HG03460 (cell line): ENCODE measurements around the gene DTD2.
A peak's percentile ranks its signal among the peaks of the same experiment; 100 is the strongest.
"Not testable (repeated sequence)": the region's sequence is repeated elsewhere in the genome, so short reads cannot be mapped to it uniquely, and the experiment has no call there.

Experiments
- ATAC-seq: cut with Tn5 transposase; IDR thresholded peaks from one replicate; pipeline ENCODE4 v1.9.1; 2021; ENCODE audit not compliant: unreplicated experiment

The DTD2 gene

DNA sequence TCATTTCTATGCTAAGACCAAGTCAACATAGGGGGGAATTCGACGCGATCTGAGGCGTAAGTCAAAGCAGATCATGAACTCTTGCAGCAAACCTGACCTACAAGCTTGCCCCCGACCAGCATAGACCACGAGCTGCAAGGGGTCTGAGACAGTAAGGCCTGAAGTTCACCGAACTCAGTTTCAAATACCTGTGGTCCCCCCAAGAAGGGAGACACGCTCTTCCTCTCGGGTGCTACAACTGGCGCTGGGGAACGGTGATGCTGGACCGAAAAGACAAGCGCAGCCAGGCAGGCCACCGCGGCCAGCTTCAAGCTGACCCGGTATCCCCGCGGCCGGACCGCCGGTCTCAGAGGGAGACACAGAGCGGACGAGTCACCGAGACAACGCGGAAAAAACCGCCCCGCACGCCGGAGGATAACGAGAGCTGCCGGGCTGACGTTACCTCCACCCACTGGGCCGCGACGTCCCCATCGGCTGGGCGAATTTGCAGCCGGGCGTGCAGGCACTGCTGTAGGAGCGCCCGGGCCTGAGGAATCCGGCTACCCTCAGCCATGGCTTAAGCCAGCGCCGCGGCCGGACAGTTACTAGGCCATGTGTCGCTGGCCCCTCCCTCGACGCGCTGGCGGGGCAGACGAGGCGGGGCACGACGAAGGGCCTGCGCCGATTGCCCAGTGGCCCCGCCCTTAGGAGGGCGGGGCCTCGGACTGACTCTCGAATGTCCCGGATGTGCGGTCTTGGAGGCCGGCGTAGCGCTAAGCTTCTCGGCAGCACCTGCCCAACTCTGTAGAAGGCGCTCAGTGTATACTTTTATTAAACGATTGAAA, at the start of gene DTD2:
TSS of gene DTD2 (minus strand) at position 666 of the 824 bp plus-strand sequence. CDS start at position 553, 113 bp downstream.
- peak; percentile 99 for ATAC-seq

DNA sequence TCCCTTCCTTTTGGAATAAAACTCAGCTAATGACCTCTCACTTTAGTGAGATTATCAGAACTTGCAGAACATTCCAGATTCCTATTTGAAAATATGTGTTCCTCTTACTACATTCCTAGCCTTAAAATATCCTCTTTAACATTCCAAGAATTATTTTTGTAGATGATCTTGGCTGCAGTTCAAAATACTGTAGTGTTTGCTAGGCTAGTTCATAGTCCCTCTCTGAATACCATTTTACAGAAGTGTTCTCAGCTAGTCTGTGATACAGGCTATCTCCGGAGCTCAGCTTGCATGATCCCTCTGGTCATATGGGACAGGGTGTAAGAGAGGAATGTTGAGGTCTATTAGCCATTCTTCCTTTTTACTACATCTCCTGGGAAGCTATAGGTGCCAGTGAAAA, 48.1 kb upstream of the DTD2 start:
- ATAC-seq = no peak

DNA sequence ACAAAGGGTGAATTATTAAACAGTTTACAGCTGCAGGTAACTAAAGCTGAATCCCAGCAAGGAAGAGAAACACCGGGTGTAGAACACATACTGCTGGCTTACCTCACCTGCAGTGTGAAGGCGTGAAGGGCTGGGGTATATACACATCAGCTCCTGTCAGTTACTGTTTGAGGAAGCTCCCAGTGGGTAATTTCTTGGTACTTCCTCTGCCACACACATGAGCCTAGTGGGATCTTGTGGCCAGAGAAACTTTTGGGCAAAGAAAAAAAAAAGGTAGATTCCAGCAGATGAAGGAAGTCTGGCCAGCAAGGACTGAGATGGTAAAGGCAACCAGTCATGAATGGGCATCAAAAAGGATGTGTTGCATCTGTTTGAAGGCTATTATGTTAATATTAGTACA, 44.6 kb upstream of the DTD2 start:
- no peak for ATAC-seq

DNA sequence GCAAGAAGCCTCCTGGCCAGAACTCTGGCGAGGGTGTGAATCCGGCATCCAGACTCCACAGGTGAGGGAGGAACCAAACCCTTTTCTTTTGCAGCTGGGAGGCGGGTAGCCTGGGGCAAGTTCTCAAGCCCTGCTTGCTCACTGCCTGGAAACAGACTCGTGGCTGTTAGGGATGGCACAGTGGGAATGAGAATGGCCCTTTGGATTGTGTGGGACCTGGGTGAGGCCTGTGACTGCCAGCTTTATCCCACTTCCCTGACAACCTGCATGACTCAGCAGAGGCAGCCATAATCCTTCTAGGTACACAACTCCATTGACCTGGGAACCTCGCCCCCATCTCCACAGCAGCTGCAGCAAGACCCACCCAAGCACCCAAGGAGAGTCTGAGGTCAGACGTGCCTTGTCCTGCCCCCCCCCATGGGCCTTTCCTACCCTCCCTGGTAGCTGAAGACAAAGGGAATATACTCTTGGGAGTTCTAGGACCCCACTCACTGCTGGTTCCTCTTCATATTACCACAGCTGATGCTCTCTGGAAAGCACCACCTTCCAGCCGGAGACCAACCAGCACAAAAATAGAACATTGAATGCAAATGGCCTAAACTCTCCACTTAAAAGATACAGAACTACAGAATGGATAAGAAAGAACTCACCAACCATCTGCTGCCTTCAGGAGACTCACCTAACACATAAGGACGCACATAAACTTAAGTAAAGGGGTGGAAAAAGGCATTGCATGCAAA, 35.6 kb upstream of the DTD2 start:
- no peak for ATAC-seq

DNA sequence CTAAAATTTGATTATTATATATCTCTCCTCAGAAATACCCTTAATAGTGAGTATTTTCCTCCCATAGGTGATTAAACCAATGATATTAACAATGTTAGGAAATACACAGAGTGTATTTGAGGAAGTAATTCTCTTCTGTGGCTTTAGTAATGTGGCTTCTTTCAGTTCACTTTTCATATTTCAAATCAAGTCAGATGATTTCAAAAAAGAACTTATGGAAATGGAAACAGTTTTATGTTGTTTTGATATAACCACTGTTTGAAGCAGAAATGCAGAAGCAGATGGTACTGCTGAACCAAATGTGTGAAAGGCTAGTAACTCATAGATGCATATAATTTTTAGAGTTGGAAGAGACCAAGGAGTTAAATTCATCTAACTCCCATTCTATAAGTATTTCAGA, 32.4 kb upstream of the DTD2 start:
- ATAC-seq = peak; percentile 70

DNA sequence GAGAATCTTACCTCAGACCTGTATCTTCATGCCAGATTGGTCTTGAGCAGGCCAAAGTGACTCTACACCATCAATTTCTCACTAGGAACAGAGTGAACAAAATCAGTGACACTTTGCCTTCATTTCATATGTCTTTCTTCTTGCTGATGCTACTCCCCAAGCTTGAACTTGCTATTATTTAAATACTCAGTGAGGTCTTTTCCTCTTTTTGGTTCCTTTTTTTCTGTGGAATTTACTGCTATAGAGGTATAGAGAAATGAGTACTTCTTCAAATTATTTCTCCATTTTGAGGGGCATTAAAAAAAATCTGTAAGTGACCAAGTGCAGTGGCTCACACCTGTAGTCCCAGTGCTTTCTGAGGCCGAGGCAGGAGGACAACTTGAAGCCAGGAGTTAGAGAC, 30.6 kb upstream of the DTD2 start, which contains the start of gene GPR33:
TSS of gene GPR33 (minus strand) at position 154 of the 400 bp plus-strand sequence. CDS start 4,074 bp downstream, outside the sequence.
- no peak for ATAC-seq

DNA sequence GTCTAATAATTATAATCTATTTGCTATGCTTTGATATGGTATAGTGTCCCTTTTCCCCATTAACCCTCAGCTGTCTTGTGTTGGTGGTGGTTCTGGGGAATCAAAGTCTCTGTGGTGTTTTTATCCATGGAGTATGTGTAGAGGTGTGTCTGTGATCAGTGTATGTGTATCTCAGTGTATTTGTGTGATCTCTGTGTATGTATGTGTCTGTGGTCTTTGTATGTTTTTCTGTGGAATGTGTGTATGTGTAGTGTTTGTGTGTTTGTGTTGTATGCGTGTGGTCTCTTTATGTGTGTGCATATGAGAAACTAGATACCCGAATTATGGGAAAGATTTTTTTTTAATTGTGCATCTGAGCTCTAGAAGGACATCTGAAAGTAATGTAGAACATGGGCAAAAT, 29.5 kb upstream of the DTD2 start:
- ATAC-seq = no peak

DNA sequence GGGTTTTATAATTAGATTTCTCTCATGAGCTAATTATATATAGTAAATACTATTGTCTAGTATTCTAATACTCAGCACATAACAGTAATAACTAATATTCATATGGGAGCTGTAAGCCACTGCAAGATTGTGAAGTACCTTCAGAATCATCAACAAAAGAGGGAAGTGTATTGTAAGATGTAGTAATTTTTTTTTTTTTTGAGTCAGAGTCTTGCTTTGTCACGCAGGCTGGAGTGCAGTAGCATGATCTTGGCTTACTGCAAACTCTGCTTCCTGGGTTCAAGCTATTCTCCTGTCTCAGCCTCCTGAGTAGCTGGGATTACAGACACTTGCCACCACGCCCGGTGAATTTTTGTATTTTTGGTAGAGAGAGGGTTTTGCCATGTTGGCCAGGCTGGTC, 27.4 kb upstream of the DTD2 start:
- no peak for ATAC-seq

DNA sequence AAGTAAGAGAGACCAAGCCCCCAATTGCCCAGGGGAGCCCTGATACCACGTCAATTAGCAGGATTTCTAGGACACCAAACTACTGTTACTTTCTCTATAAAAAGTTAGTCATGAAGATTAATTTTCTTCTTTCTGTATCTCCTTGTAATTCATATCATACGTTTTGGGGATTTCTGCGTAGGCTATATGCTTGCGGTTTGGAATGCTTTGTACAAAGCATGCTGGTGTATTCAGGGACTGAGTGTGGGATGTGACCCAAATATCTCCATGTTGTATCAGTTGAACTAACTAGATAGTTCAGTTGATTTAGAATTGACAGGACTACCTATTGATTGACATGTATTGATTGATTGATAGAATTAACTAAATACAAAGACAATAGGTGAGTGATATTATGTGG, 22.9 kb upstream of the DTD2 start:
- ATAC-seq = no peak

DNA sequence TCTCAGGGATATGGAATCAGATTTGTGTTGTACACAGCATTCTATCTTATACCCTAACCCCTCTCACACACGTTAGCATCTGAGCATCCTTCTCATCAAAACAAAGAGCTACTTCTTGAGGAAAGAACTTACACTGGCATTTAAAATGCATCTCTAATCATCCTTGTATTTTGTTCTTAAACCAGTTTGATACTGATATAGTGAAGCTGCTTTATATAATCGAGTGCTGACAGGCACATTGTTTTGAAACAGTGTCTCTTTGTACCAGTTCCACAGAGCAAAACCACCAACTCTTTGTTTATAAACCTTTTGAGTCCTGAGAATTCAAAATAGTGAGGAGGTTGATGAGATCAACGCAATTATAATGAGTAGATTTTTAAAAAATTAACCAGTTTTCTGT, 21.7 kb upstream of the DTD2 start:
- ATAC-seq = no peak

DNA sequence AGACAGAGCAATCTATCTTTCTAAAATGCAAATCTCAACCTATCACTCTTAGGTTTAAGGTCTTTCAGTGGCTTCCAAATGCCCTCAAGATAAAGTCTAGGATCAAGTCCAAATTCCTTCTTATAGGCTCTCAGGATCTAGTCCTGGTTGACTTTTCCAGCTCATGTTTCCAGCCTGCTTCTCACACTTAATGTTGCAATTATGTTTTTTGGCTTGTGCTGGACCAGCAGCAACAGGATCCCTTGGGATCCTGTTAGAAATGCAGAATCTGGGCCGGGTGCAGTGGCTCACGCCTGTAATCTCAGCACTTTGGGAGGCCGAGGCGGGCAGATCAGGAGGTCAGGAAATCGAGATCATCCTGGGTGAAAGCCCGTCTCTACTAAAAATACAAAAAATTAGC, 19.9 kb upstream of the DTD2 start:
- no peak for ATAC-seq

DNA sequence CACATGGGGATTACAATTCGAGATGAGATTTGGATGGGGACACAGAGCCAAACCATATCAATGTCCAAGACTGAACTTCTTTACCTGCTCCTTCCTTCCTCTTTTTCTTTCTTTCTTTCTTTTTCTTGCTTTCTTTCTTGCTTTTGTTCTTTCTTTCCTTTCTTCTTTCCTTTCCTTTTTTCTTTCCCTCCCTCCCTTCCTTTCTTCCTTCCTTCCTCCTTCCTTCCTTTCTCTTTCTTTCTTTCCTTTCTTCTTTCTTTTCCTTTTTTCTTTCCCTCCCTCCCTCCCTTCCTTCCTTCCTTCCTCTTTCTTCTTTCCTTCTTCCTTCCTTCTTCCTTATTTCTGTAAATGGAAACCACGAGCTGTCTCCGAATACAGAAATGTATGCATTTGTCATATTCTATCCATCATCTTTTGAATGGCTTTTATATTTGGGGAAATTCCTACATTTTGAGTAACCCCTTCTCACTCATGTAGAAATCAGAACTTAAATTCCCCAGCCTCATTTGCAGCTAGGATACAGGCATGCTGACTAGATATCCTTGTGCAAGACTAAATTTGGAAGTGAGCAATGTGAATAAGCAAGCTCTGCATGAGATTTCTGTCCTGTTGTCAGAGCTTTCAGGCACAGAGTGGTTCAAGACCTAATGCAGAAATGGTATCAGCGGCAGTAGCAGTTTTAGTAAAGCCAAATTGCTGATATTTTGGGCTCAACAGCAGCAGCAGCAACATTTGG, 19.0 kb upstream of the DTD2 start:
- ATAC-seq = no peak

DNA sequence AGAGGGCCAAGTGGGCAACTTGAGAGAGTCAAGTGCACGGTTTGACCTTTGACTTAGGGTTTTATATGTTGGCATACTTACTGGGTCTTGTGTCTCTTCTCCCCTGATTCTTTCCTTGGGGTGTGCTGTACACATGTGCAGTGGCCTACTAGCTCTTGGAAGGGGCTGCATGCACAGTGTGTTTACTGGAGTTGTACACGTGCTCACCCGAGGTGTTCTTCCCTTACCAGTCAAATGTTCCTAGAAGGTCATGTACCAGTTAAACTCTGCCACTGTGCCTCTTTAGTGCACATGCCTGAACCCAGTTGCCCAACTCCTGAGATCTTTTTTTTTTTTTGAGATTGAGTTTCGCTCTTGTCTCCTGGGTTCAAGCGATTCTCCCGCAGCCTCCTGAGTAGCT, 9.2 kb upstream of the DTD2 start:
- no peak for ATAC-seq

DNA sequence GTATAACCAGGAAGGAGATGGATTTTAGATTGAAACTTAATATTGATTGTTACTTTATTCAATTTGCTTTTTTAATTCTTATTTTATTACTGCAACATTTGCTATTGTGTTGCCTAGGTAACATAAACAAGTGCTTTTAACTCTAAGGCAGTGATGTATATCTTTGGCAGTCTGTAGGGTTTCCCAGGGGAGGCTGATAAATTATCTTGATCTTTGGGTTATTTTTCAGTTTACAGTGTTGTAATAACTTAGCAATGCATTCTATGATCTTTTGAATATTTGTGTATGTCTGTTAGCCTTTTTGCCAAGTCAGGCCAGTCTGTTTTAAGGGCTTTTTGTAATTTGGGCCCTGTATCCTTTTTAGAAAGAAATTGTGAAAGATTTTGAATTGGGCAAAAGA, 7.8 kb upstream of the DTD2 start:
- no peak for ATAC-seq

DNA sequence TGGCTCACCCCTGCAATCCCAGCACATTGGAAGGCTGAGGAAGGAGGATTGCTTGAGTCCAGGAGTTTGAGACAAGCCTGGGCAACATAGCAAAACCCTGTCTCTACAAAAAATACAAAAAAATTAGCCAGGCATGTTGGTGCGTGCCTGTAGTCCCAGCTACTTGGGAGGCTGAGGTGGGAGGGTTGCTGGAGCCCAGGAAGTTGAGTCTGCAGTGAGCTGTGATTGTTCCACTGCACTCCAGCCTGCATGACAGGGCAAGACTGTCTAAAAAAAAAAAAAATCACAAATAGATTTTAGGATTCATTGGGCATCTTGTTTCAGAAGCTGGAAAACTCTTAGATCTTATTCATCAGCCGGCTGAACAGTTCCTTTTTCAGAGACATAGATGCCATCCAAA, 5.1 kb upstream of the DTD2 start:
- ATAC-seq = not testable (repeated sequence)

DNA sequence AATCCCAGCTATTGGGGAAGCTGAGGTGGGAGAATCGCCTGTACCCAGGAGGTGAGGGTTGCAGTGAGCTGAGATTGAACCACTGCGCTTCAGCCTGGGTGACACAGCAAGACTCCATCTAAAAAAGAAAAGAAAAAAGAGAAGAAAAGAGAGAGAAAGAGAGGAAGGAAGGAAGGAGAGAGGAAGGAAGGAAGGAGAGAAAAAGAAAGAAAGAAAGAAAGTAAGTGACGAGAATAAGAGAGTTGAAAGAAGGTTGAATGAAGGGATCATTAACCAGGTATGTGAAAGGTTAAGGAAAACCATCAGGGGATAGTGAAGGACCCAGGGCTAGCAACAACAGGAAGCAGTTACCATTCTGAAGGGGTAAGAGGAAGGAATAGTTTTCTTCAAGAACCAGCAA, 4.2 kb upstream of the DTD2 start:
- ATAC-seq = no peak

DNA sequence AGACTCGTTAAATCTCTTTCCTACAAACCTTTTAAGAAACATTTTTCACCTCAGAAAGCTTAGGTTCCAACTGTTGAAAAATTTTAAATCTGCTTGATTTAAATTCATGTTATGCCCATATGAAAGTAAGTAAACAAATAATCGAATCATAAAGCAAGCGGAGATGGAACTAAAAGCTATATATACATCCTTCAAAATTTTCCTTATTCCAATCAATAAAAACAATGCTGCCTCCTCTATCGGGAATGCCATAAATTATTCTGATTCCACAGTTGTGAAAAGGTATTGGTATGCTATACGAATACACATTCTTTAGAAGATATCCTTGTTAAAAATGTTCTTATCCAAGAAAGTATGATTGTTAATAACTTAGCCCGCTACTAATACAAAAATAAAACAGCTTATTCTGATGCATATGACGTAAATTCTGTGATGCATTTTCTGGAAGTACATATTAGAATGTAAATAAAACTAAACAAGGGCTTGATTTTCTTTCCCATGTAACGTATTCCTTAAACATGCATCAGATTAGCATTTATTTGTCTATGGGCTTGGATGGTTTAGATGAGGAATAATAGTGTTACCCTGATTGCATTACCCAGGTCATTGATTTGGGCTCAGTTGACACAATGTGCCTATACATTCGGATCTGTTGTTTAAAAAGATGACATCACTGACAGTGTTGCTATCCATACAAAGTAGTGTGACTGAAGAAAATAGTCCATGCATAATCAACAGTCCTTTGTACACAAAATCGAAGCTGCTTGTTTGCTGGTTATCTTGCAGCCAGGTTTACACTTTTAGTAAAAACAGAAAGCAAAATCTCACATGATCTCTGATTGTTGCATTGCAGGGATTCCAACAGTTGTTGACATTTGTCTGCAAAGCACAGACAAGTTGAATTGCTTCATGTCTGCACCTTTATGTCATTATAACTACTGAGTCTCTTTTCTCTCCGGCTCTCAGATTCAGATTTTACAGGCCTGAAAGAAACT, 656 bp upstream of the DTD2 start:
- ATAC-seq = no peak

DNA sequence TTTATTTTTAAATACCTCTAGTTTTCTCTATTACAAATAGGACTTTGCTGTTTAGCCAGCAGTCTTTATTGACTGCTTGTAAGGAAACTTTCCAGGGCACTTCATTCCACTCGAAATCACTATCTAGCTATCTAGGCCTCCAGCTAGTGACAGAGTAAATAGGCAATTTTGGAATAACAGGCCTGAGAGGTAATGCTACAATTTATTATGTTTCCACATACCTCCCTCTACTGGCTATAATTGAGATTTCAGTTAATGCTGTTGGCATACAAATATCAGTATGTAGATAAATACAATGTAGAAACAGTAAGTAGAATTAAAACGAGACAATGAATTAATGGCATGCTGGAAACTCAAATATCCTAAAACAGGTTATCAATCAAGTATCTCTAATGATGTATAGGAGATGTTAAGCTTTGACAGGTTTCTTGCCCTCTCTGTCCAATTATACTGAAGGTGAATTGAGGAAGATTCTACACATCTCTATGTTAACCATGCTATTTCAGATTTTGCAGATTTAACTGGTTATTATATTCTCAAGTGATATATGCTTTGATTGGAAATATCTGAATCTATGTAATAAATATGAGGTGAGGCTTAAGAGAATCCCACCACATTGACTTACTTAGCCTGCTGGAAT, 7.2 kb downstream of the DTD2 start:
- no peak for ATAC-seq

DNA sequence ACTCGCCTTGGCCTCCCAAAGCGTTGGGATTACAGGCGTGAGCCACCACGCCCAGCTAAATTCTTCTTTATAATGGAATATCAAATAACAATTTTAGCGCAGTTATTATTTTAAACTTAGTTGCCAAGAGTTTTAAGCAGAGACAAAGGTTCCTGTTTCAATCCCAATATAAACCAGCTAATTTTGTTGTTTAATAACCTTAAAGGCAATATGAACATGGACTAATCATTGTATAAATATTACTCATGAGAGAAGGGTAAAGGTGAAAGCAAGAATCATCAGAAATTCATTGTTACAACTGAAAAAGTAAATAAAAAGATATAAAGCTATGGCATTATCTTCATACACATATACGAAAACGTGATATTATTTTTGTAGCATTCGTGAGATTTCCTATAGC, 8.2 kb downstream of the DTD2 start:
- ATAC-seq = no peak

DNA sequence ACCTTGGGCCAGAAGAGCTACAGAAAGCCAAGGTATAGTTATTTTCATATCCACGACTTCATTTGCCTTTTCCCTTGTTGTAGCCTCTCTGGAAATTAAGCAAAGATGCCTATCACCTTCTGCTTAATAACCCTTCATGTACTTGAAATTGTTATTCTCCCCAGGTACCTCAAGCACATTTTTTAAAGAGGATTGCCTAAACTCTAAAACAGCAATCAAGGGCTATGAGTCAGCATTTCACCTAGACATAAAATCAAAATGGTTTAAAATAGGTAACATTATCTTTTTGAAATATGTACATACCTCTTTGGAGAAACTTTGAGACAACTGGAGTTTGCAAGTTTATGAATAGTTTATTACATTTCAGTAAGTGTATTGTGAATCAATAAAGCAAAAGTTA, 11.6 kb downstream of the DTD2 start:
- no peak for ATAC-seq
